Measurements from ENCODE around the gene FADS1.

The FADS1 gene

GRCh38 chr11:61816736-61817455 is at the start of gene FADS1:
Gene FADS1, minus strand, starts transcription at chr11:61817003. Its CDS starts 74 bp downstream, at chr11:61816929.
- DNase-seq (ENCODE audit: low spot score) = peak; percentile 99

DNA sequence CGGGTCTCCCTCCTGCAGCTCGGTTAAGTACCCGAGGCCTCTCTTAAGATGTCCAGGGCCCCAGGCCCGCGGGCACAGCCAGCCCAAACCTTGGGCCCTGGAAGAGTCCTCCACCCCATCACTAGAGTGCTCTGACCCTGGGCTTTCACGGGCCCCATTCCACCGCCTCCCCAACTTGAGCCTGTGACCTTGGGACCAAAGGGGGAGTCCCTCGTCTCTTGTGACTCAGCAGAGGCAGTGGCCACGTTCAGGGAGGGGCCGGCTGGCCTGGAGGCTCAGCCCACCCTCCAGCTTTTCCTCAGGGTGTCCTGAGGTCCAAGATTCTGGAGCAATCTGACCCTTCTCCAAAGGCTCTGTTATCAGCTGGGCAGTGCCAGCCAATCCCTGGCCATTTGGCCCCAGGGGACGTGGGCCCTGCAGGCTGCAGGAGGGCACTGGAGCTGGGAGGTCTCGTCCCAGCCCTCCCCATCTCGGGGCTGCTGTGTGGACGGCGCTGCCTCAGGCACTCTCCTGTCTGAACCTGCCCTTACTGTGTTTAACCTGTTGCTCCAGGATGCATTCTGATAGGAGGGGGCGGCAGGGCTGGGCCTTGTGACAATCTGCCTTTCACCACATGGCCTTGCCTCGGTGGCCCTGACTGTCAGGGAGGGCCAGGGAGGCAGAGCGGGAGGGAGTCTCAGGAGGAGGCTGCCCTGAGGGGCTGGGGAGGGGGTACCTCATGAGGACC is 49.6 kb upstream of the FADS1 start:
- DNase-seq (ENCODE audit: low spot score) = no peak

DNA sequence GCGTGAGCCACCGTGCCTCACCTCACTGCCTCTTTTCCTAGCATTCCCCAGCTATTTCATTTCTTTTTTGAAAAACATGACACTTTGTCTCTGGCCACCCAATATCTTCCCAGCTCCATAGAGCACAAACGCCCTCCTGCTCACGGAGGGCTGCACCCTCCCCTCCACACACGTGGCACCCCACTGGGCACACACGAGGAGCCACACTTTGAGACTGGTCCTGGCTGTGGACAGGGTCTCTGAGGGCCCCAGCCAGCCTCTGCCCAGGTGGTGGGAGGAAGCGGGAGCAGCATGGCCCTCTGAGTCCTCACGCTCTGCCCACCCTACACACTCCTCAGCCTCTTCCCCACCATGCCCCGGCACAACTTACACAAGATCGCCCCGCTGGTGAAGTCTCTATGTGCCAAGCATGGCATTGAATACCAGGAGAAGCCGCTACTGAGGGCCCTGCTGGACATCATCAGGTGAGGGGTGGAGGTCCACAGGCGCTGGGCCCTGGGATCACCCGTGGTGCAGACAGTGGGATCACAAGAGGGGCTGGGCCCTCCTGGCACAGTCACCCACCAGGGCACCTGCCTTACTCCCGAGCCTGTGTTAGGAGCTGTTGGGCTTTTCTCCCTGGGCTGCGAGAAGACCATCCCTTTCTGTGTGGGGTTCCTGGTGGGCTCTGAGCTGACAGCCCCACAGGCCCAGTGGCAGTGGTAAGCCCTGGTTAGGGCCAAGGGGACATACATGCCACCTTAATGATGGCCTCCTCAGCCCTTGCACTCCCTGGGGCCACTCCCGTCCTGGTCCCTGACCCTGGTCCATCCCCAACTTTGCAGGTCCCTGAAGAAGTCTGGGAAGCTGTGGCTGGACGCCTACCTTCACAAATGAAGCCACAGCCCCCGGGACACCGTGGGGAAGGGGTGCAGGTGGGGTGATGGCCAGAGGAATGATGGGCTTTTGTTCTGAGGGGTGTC is 48.3 kb upstream of the FADS1 start:
- DNase-seq (ENCODE audit: low spot score) = no peak

DNA sequence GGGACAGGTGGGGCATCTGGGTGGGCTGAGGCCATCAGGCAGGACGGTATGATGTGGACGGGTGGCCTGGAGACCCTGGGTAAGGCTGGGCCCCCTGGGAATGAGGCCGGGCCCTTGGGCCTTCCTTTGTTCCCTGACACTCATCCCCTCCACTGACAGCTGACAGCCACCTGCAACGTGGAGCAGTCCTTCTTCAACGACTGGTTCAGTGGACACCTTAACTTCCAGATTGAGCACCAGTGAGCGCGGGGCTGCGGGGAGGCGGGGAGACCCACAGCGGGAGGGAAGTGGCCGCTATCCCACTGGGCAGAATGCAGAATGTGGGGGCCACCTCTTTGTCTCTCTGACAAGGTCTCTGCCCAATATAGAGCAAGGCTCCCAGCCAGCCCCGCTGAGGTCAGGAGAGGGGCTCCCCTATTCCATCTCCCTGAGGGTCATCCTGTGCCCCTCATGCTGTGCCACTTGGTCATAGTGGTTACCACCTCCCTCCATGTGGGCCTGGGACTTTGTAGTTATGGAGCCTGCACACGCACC is 46.8 kb upstream of the FADS1 start:
- DNase-seq (ENCODE audit: low spot score) = no peak

GRCh38 chr11:61862714-61863547 is 46.1 kb upstream of the FADS1 start:
- DNase-seq (ENCODE audit: low spot score) = no peak

GRCh38 chr11:61861634-61862033 is 44.8 kb upstream of the FADS1 start:
- DNase-seq (ENCODE audit: low spot score) = no peak

DNA sequence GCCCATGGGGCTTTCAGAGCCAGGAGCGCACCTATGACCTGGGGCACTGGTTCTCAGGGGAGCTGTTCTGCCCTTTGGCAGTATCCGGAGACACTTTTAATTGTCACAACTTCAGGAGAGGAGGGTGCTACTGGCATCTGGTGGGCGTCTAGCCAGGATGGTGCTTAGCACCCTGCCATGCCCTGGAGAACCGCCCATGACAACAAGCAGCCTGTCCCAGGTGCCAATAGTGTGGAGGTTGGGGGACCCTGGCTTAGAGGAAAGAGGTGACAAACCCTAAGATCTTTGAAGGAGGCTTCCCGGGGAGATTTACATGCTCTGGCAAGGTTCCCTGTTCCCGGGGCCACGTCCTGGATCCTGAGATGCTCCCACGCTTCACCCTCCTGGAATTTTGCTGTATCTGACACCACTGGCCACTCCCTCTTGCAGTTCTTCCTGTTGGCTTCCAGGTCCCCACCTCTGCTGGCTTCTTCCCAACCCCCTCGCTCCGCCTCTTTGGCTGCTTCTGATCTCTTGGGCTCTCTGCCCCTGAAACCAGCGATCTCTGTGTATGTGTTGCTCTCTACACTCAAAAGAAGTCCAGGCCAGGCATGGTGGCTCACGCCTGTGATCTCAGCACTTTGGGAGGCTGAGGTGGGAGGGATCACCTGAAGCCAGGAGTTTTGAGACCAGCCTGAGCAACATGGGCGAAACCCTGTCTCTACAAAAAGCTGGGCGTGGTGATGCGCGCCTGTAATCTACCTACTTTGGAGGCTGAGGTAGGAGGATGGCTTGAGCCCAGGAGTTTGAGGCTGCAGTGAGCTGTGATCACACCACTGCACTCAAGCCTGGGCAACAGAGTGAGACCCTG is 43.5 kb upstream of the FADS1 start:
- DNase-seq (ENCODE audit: low spot score) = no peak

DNA sequence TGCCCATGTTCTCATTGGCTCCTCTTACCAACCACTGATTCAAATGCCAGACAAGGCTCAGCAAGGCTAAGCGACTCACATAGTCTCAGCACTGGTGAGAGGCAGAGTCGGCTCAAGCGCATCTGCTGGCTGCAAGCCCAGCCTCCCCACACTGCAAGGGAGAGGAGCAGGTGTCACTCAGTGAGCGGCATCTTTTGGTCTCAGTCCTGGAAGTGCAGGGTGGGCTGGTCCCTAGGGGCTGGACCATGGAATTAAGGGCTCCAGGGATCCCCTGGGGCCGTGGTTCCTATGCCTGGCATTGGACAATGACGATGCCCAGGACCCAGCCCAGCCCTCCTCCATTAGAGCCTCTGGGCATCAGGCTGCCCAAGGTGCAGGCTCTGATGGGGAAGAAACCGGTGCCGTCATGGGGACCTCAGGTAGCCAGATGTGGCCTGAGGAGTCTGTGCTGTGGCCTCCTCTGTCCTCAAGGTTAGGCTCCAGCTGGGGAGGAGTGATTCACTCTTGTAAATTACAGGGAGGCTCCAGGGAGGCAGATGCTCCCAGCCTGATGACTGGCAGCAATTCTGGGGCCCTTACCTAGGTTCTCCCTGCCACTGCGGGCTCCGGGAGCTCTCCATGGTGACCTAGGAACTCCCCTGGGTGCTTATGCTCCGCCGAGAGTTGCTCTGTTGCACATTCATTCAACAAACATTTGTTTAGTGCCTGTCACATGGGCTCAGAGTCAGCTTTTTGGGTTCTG is 39.3 kb upstream of the FADS1 start:
- DNase-seq (ENCODE audit: low spot score) = no peak

- no peak for DNase-seq (ENCODE audit: low spot score)
These were observed 38.3 kb upstream of the FADS1 start for GRCh38 chr11:61854966-61855714.

DNA sequence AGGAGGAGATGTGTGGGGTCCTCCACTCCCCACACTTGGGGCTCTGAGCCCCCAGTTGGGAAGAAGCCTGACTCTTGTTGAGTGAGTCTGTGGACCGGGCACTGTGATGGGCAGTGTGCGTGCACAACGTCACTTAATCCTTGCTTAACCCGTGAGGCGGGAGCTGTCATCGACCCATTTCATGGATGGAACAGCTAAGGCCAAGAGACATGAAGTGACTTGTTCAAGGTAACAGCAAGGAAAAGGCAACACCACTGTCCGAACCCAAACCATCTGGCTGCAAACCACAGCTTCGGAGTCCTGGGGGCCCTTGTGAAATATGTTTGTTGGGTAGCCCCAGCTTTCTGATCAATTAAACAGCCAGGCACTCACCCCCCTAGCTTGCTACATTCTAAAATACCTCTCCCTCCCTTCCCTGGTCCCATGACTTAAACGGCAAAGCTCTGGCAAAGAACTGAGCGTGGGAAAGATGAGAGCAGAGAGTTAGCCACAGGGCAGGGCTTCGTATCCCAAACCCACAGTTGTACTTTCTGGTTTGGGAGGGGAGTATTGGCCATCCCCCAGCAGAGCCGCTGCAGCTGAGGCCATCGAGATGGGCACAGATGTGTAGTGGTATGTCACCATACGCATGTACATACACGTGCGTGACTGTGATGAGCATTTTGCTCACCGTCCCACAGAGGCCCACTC is 37.5 kb upstream of the FADS1 start:
- no peak for DNase-seq (ENCODE audit: low spot score)

DNA sequence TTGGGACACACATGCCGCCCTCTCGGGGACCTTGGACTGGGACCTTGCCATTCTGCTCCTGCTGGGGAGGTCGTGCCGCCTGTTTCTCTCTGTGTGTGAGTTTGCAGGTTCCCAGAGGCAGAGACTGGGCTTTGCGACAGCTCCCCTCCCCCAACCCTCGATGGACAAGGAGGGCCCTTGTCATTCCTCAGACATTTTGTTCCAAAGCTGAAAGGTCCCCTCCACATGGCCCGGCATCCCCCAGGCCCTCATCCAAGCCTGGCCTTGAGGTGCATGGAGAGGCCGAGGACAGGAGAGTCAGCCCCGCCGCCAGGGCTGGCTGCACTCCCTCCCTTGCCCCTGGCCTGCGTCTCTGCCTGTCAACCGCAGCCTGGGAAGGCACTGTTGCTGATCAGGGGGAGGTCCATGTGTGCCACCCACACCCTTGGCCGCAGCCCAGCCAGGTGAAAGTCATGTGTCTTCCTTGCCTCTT is 36.9 kb upstream of the FADS1 start:
- no peak for DNase-seq (ENCODE audit: low spot score)

DNA sequence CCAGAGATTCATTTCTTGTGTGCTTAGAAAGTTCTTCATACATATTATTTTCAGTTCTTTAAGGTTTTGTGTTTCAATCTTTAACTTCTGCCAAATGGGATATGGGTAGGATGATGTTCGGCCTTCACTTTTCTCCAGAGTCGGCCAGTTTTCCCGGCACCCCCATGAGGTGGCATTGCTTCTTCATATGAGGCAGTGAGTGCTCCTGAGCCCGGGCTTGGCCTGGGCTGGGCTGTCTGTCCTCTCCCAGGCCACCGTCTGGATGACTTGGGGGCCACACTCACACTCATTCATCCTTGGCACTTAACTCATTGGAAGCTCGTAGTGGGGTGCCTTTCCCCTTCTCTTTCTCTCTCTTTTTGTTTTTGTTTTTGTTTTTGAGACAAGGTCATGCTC is 35.1 kb upstream of the FADS1 start:
- no peak for DNase-seq (ENCODE audit: low spot score)

DNA sequence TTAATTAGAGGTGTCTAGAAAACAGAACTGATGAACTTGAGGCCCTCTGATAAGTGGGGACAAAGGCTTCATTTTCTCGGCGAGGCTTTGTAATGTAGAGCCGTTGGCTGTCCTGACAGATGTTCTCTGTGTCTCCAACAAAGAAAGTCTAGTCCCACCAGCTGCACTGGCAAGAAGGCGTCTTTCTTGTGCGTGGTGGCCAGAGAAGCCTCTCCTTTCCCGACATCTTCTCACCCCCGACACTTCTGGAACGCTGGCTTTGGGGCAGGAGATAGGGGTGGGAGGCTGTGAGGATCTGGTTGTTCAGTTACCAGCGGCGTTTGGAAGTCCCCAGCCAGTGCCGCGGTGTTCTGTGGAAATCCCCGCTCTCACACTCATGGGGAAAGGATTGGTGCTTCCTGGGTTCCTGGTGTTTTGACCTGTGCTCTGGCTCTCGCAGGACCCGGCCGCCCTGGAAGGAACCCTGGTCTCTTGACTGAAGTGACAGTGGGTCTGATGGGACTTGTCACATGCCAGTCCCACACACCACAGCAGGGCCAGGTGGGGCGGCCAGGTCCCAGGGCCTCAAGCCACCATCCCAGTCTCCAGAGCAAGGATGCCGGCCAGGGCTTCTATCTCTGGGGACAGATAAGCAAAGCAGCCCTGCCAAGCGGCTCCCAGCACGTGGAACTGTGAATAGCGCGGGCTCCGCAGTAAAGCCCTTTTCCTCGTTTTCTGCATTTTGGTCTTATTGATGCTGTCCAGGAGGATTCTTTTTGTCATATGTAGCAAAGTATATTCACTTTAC is 34.5 kb upstream of the FADS1 start:
- no peak for DNase-seq (ENCODE audit: low spot score)

DNA sequence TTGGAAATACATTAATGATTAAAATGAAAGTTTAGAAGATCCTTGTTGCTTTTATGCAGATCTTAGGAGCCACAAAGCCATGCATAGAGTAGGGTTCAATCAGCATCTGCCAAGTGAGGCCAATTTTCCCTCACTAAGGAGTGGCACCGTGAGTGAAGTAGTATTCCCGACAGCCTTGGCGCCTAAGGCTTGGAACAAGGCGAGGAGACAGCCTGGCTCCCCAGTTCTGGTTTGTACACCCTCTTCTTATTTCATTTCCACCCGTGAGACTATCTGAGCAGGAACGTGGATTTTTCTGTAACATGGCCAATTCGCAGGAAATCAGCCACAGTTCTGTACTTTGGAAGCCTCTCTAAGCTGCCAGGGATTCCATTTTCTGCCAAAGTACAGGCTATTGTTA is 33.9 kb upstream of the FADS1 start:
- DNase-seq (ENCODE audit: low spot score) = no peak

- no peak for DNase-seq (ENCODE audit: low spot score)
These were observed 31.8 kb upstream of the FADS1 start for GRCh38 chr11:61848631-61849030.

- DNase-seq (ENCODE audit: low spot score) = no peak
These were observed 31.2 kb upstream of the FADS1 start for GRCh38 chr11:61847914-61848581.
